Esophagus (tissue), 2 donors: ENCODE results near the gene PLXNA2. TPM values are rescaled to one million over a fixed set of nuclear protein-coding genes. Genes with fewer than 3 reads are reported as not detected.

Source experiments
- H3K27ac ChIP-seq, 2 donors: one replicate each; pipeline ENCODE4 v1.5.1; 2013; ENCODE audit warnings: low read depth in 2 of 2, mild to moderate bottlenecking in 2 of 2, inconsistent platforms in 1 of 2, low read length in 1 of 2, moderate library complexity in 1 of 2
- H3K27me3 ChIP-seq, 2 donors: one replicate each; pipeline ENCODE4 v1.6.1; 2013; ENCODE audit warnings: low read length in 2 of 2, control low read depth in 1 of 2, mild to moderate bottlenecking in 1 of 2; ENCODE audit not compliant: insufficient read depth in 2 of 2, control insufficient read depth in 1 of 2
- H3K36me3 ChIP-seq, 2 donors: one replicate each; pipeline ENCODE4 v1.6.1; 2013; ENCODE audit warnings: low read length in 1 of 2; ENCODE audit not compliant: control insufficient read depth in 2 of 2, insufficient read depth in 2 of 2
- H3K4me1 ChIP-seq, 2 donors: one replicate each; pipeline ENCODE4 v1.6.1; 2013; ENCODE audit warnings: low read length in 1 of 2; ENCODE audit not compliant: control insufficient read depth in 2 of 2, insufficient read depth in 2 of 2
- H3K4me3 ChIP-seq, 2 donors: one replicate each; pipeline ENCODE4 v1.5.1; 2013; ENCODE audit warnings: low read length in 2 of 2, mild to moderate bottlenecking in 2 of 2, low read depth in 1 of 2, moderate library complexity in 1 of 2
- H3K9me3 ChIP-seq, 2 donors: one replicate each; pipeline ENCODE4 v1.6.1; 2013; ENCODE audit warnings: mild to moderate bottlenecking in 2 of 2, low read depth in 1 of 2, low read length in 1 of 2, moderate library complexity in 1 of 2; ENCODE audit not compliant: control insufficient read depth in 2 of 2, insufficient read depth in 1 of 2
- WGBS, 2 donors: extraction: QIAGEN DNeasy Blood & Tissue Kit; methylation state at CpG; one replicate each; pipeline ENCODE4 v1.1.7; 2013; 5-methylcytosine and 5-hydroxymethylcytosine counted together
- polyA plus RNA-seq, 2 donors: library from polyadenylated mRNA; stranded (reverse); fragments of 200-250 nt; gene quantifications; one replicate each; pipeline ENCODE4 v1.2.3, GENCODE V29; 2013
- donor health status: healthy with polysubstance abuse.
- donor health status: Bipolar disorder and iron deficiency.

The PLXNA2 gene
- polyA plus RNA-seq, 2 donors: 12.6 to 25.5 TPM

GRCh38 chr1:208003241-208003640 is 240.9 kb downstream of the PLXNA2 start:
- Histone ChIP-seq H3K27me3 (no peaks in the 10 kb centered on the region), H3K36me3 (no peaks in the 10 kb centered on the region), H3K27ac (no peak overlapping the region), H3K4me1 (no peaks in the 10 kb centered on the region), H3K9me3 (no peaks in the 10 kb centered on the region), H3K4me3 (no peak overlapping the region)
- WGBS, 2 donors: 90 to 91% methylated on average over 7 of the region's 7 CpGs

- H3K36me3 ChIP-seq: no peaks in the 10 kb centered on the region
- no peaks in the 10 kb centered on the region for H3K27me3 ChIP-seq
- H3K4me3 ChIP-seq: no peak overlapping the region
- H3K9me3 ChIP-seq: no peaks in the 10 kb centered on the region
- WGBS, 2 donors: 89 to 90% methylated on average over 8 of the region's 8 CpGs
- no peaks in the 10 kb centered on the region for H3K4me1 ChIP-seq
- no peak overlapping the region for H3K27ac ChIP-seq
These were observed 241.5 kb downstream of the PLXNA2 start for GRCh38 chr1:208002672-208003071.

GRCh38 chr1:208002078-208002477 is 242.1 kb downstream of the PLXNA2 start:
- H3K27me3 ChIP-seq: no peaks in the 10 kb centered on the region
- H3K4me3 ChIP-seq: no peak overlapping the region
- H3K27ac ChIP-seq: no peak overlapping the region
- WGBS, 2 donors: 95 to 97% methylated on average over 6 of the region's 6 CpGs
- H3K9me3 ChIP-seq: no peaks in the 10 kb centered on the region
- no peaks in the 10 kb centered on the region for H3K4me1 ChIP-seq
- H3K36me3 ChIP-seq: no peaks in the 10 kb centered on the region

GRCh38 chr1:208000504-208000903 is 243.7 kb downstream of the PLXNA2 start:
- Histone ChIP-seq H3K27ac (no peak overlapping the region), H3K9me3 (no peaks in the 10 kb centered on the region), H3K4me1 (no peaks in the 10 kb centered on the region), H3K4me3 (no peak overlapping the region), H3K36me3 (no peaks in the 10 kb centered on the region), H3K27me3 (no peaks in the 10 kb centered on the region)
- WGBS, 2 donors: 66 to 76% methylated on average over 4 of the region's 4 CpGs

- H3K27me3 ChIP-seq: no peaks in the 10 kb centered on the region
- no peaks in the 10 kb centered on the region for H3K36me3 ChIP-seq
- no peak overlapping the region for H3K27ac ChIP-seq
- H3K4me1 ChIP-seq: no peaks in the 10 kb centered on the region
- no peak overlapping the region for H3K4me3 ChIP-seq
- no peaks in the 10 kb centered on the region for H3K9me3 ChIP-seq
These were observed 244.2 kb downstream of the PLXNA2 start for GRCh38 chr1:207999972-208000371.

- H3K9me3 ChIP-seq: no peaks in the 10 kb centered on the region
- no peaks in the 10 kb centered on the region for H3K27me3 ChIP-seq
- WGBS, 2 donors: 83 to 85% methylated on average over 3 of the region's 3 CpGs
- no peaks in the 10 kb centered on the region for H3K4me1 ChIP-seq
- no peaks in the 10 kb centered on the region for H3K36me3 ChIP-seq
- no peak overlapping the region for H3K27ac ChIP-seq
- H3K4me3 ChIP-seq: no peak overlapping the region
These were observed 244.8 kb downstream of the PLXNA2 start for GRCh38 chr1:207999274-207999915.

GRCh38 chr1:207998691-207999090 is 245.5 kb downstream of the PLXNA2 start:
- WGBS, 2 donors: 91 to 97% methylated on average over 2 of the region's 2 CpGs
- Histone ChIP-seq H3K4me1 (no peaks in the 10 kb centered on the region), H3K9me3 (no peaks in the 10 kb centered on the region), H3K27ac (no peak overlapping the region), H3K4me3 (no peak overlapping the region), H3K36me3 (no peaks in the 10 kb centered on the region), H3K27me3 (no peaks in the 10 kb centered on the region)

- Histone ChIP-seq H3K36me3 (no peaks in the 10 kb centered on the region), H3K4me1 (no peaks in the 10 kb centered on the region), H3K27ac (no peak overlapping the region), H3K27me3 (no peaks in the 10 kb centered on the region), H3K9me3 (peaks cover 0 to 2% of the 10 kb centered on the region in 2 donors), H3K4me3 (no peak overlapping the region)
- WGBS, 2 donors: 42 to 43% methylated on average over 9 of the region's 9 CpGs
These were observed 246.5 kb downstream of the PLXNA2 start for GRCh38 chr1:207997486-207998268.

- no peaks in the 10 kb centered on the region for H3K4me1 ChIP-seq
- H3K9me3 ChIP-seq: peaks cover 0 to 2% of the 10 kb centered on the region in 2 donors
- H3K4me3 ChIP-seq: no peak overlapping the region
- H3K27ac ChIP-seq: no peak overlapping the region
- H3K27me3 ChIP-seq: no peaks in the 10 kb centered on the region
- H3K36me3 ChIP-seq: no peaks in the 10 kb centered on the region
These were observed 247.5 kb downstream of the PLXNA2 start for GRCh38 chr1:207996636-207997035.

GRCh38 chr1:207995576-207995975 is 248.6 kb downstream of the PLXNA2 start:
- no peak overlapping the region for H3K27ac ChIP-seq
- no peaks in the 10 kb centered on the region for H3K27me3 ChIP-seq
- H3K4me3 ChIP-seq: no peak overlapping the region
- H3K9me3 ChIP-seq: peaks cover 0 to 2% of the 10 kb centered on the region in 2 donors
- no peaks in the 10 kb centered on the region for H3K4me1 ChIP-seq
- 82 to 88% methylated on average over 4 of the region's 4 CpGs for WGBS, 2 donors
- H3K36me3 ChIP-seq: no peaks in the 10 kb centered on the region
